Right lobe of liver (tissue), 6 donors: Measurements from ENCODE around the gene CTSZ. TPM values are rescaled to one million over a fixed set of nuclear protein-coding genes. Genes with fewer than 3 reads are reported as not detected.
A peak's percentile ranks its signal among the peaks of the same experiment; 100 is the strongest.

ENCODE experiments used
- ATAC-seq, 4 donors: fragments of 200-7000 bp; cut with Tn5 transposase; one replicate each; pipeline ENCODE4 v1.9.1; 2020; ENCODE audit warnings: mild to moderate bottlenecking in 4 of 4, moderate library complexity in 4 of 4
- DNase-seq, 3 donors: peaks; one replicate each; pipeline ENCODE4 v3.0.0-alpha.2; 2020
- H3K27ac ChIP-seq, 3 donors: fragments of 200-600 bp; one replicate each; pipeline ENCODE4 v1.8.0; 2022
- H3K27me3 ChIP-seq, 2 donors: fragments of 200-600 bp; one replicate each; pipeline ENCODE4 v1.8.0; 2022
- H3K36me3 ChIP-seq, 4 donors: fragments of 200-600 bp; sonication (generic) in 1 of 4; one replicate each; pipeline versions ENCODE4 v1.5.1 to v1.8.0; 2017 to 2022; ENCODE audit warnings: control low read depth in 1 of 4
- H3K4me1 ChIP-seq, 4 donors: fragments of 200-600 bp; sonication (generic) in 1 of 4; one replicate each; pipeline versions ENCODE4 v1.5.1 to v1.8.0; 2017 to 2022; ENCODE audit warnings: control low read depth in 1 of 4
- H3K4me3 ChIP-seq, 3 donors: fragments of 200-600 bp; one replicate each; pipeline ENCODE4 v1.8.0; 2022
- H3K9me3 ChIP-seq, 4 donors: fragments of 200-600 bp; sonication (generic) in 1 of 4; one replicate each; pipeline versions ENCODE4 v1.5.1 to v1.8.0; 2017 to 2022; ENCODE audit warnings: control low read depth in 1 of 4
- POLR2A ChIP-seq: fragments of 450-650 bp; IDR thresholded peaks from one replicate; pipeline ENCODE4 v1.6.1; 2017; ENCODE audit warnings: antibody characterized with exemption, mild to moderate bottlenecking
- WGBS: methylation state at CpG from one replicate; pipeline ENCODE4 v1.1.6; 2018; ENCODE audit warnings: low coverage, low lambda C conversion rate; ENCODE audit not compliant: insufficient coverage; ENCODE audit errors: missing lambda C conversion rate; 5-methylcytosine and 5-hydroxymethylcytosine counted together
- intact Hi-C, 2 donors: fragments of 100-400 bp; cut with DNase I; formaldehyde crosslinking; loops; one replicate each; pipeline versions ENCODE4 v1.11.2 to v1.14.1; 2022
- total RNA-seq, 6 experiments: library from RNA; depleted of rRNA in 2 of 6; stranded (reverse); fragments of >200 nt in 2 of 6; fragmentation: NEBNext Ultra II Directional in 3 of 6; extraction: Animal tissue kit (Norgen Biotek cat#: 25700) in 3 of 6; gene quantifications; one replicate each; pipeline versions ENCODE4 v1.1.0 to v1.2.4, GENCODE V29; 2016 to 2023
- TF ChIP-seq, protein P1 (sequence below), 4 donors: fragments of 200-600 bp in 3 of 4; fragments of 450-650 bp in 1 of 4; IDR thresholded peaks; one replicate each; pipeline versions ENCODE4 v1.5.1 to v1.8.0; 2016 to 2022; ENCODE audit warnings: antibody characterized with exemption in 4 of 4, mild to moderate bottlenecking in 2 of 4
- donor health status: DM: no; HTN: yes; CAD: no.
- donor health status: DM: no; HTN: no; CAD: no.
- donor health status: DM: no; HTN: no; CAD: no.
- donor health status: DM: no; HTN: yes; CAD: no.
- donor health status: DM: no; HTN: yes; CAD: no.

CTSZ gene
- total RNA-seq, 6 experiments from 2014 or later = 198 to 296 (median 222) TPM

DNA sequence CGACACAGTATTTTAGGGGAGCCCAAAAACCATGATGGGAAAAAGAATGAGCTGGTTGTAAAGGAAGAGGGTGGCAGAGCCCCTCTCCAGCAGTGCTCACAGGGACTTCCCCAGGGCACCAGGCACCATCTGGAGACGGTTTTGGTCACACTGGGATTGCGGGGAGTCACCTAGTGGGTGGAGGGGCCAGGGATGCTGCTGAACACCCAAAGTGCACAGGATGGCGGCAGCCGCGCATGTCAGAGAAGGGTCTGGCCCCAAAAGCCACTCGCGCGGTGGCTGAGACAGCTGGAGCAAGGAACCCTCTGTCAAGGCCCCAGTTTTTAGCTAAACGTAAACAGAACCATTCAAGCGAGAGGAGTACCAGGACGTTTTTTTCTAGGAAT, 10.8 kb downstream of the CTSZ start:
- no peak for DNase-seq
- intact Hi-C loops = no loop called here

DNA sequence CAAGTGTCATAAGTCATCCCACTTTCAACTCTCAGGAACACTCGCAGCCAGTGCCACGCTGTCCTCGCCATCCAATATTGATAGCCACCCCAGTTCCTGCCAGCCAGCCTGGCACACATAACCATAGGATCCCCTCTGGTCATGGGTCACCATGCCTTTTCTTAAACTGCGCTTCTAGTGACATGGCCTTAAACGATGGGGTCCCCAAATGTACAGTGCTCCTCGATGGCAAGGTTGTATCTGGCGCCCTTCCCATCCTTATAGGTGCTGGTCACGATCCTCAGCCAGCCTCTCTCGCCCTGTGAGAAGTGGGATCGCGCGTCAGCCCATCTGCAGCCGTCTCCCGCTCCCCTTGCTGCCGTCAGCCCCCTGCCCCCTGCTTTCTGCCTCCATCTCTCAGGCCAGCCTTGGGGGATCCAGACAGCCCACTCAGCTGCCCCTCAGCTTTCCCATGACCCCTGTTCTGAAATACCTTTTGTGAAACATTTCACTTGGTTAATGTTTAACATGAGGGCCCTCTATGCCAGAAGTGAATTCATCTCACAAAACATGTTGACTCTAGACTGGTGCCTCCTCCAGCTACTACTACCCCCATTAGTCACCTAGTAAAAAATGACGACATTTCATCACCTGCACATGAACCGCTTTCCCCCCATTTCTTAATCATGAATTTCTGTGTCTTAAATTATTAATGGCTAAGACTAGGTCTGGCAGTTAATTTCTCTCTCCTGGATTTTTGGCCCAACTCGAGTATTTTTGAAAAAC, 11.4 kb downstream of the CTSZ start:
- peak; percentile 69 to 80 (median 73) for ATAC-seq
- H3K9me3 ChIP-seq = no peaks in the 10 kb centered on the region
- intact Hi-C loops = no loop called here
- TF ChIP-seq, protein P1, sequence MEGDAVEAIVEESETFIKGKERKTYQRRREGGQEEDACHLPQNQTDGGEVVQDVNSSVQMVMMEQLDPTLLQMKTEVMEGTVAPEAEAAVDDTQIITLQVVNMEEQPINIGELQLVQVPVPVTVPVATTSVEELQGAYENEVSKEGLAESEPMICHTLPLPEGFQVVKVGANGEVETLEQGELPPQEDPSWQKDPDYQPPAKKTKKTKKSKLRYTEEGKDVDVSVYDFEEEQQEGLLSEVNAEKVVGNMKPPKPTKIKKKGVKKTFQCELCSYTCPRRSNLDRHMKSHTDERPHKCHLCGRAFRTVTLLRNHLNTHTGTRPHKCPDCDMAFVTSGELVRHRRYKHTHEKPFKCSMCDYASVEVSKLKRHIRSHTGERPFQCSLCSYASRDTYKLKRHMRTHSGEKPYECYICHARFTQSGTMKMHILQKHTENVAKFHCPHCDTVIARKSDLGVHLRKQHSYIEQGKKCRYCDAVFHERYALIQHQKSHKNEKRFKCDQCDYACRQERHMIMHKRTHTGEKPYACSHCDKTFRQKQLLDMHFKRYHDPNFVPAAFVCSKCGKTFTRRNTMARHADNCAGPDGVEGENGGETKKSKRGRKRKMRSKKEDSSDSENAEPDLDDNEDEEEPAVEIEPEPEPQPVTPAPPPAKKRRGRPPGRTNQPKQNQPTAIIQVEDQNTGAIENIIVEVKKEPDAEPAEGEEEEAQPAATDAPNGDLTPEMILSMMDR (IDR thresholded peaks at IDR 0.05) = no peak
- TF ChIP-seq POLR2A = no peak
- H3K36me3 ChIP-seq = peaks cover 0 to 76% (median 23%) of the 10 kb centered on the region in 4 donors
- no peak for DNase-seq
- no peaks in the 10 kb centered on the region for H3K27me3 ChIP-seq
- H3K27ac ChIP-seq = peak overlapping the region; percentile 71 to 89 (median 87)
- H3K4me3 ChIP-seq = no peak overlapping the region
- WGBS = 42% methylated on average over 15 of the region's 18 CpGs
- peaks cover 0 to 51% (median 15%) of the 10 kb centered on the region in 4 donors for H3K4me1 ChIP-seq

More for the DNA sequence above, 10.8 kb downstream of the CTSZ start:
- Histone ChIP-seq H3K27ac (peak overlapping the region; percentile 71 to 89 (median 87)), H3K4me3 (no peak overlapping the region), H3K4me1 (peaks cover 0 to 47% (median 15%) of the 10 kb centered on the region in 4 donors), H3K36me3 (peaks cover 0 to 76% (median 22%) of the 10 kb centered on the region in 4 donors), H3K9me3 (no peaks in the 10 kb centered on the region), H3K27me3 (no peaks in the 10 kb centered on the region)
- ATAC-seq = no peak
- 64% methylated on average over 2 of the region's 12 CpGs for WGBS
- TF ChIP-seq, protein P1 (IDR thresholded peaks at IDR 0.05) = no peak
- no peak for TF ChIP-seq POLR2A

DNA sequence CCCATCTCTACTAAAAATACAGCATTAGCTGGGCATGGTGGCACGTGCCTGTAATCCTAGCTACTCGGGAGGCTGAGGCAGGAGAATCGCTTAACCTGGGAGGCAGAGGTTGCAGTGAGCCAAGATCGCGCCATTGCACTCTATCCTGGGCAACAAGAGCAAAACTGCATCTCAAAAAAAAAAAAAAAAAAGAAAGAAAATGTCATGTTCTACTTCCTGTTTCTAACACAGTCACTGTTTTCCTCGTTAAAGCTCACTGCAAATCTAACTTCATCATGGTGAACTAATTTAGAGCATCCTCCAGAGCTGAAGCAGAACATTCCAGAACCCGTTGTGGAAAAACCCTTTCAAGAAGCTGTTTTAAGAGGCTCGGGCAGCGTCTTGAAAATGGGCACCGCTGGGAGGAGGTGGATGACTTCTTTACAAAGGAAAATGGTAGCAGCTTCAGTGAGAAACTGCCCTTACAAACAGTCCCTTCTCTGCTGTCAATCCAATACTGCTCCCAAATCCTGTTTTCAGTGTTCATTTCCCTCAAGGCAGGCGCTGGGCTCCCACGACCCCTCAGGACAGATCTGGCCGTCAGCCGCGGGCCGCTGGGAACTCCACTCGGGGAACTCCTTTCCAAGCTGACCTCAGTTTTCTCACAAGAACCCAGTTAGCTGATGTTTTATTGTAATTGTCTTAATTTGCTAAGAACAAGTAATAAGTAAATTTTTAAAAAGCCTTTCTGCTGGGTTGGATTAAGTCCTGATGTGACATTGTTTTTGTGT, 12.5 kb downstream of the CTSZ start:
- intact Hi-C loops = no loop called here
- Histone ChIP-seq H3K36me3 (peaks cover 0 to 81% (median 25%) of the 10 kb centered on the region in 4 donors), H3K27me3 (no peaks in the 10 kb centered on the region), H3K4me1 (peaks cover 0 to 51% (median 15%) of the 10 kb centered on the region in 4 donors), H3K27ac (peak overlapping the region; percentile 41 to 87 (median 84)), H3K4me3 (no peak overlapping the region), H3K9me3 (no peaks in the 10 kb centered on the region)
- no peak for ATAC-seq
- TF ChIP-seq, protein P1 (IDR thresholded peaks at IDR 0.05) = no peak
- no peak for TF ChIP-seq POLR2A
- 83% methylated on average over 16 of the region's 17 CpGs for WGBS
- peak in 1 of 3 donors; percentile 43 for DNase-seq

DNA sequence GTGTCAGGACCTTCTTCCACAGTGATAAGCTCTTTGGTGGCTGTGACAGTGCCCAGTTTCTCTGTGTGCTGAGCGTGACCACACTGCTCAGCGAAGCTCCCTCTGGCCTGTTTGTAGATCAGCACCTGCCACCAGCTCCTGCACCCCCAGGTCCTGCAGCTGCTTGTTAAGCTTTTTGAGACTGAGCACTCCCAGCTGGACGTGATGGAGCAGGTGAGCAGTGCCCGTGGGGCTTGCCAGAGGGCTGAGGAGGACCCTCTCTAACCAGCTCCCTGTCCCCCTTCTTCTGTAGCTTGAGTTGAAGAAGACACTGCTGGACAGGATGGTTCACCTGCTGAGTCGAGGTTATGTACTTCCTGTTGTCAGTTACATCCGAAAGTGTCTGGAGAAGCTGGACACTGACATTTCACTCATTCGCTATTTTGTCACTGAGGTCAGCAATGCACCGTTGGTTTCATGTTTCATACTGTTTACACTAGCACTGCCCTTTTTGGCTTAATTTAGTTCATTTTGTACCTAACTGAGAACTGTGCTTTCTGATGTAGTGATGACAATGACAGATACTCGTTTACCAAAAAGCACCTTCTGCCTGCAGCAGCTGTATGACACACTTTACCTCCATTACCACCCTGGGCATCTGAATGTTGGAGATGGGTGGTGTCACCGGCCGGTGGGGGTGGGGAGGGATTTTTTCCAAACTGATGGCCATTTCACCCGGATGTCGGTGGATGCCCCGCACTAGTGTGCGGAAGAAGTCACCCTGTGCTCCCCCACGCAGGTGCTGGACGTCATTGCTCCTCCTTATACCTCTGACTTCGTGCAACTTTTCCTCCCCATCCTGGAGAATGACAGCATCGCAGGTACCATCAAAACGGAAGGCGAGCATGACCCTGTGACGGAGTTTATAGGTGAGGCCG, 13.5 kb downstream of the CTSZ start:
- H3K27me3 ChIP-seq = no peaks in the 10 kb centered on the region
- DNase-seq = peak in 2 of 3 donors; percentile 49
- TF ChIP-seq, protein P1 (IDR thresholded peaks at IDR 0.05) = no peak
- no peak for TF ChIP-seq POLR2A
- 66% methylated on average over 19 of the region's 23 CpGs for WGBS
- ATAC-seq = peak; percentile 26 to 57 (median 40)
- H3K27ac ChIP-seq = peak overlapping the region; percentile 41 to 87 (median 84)
- intact Hi-C loops = no loop called here
- peaks cover 0 to 81% (median 28%) of the 10 kb centered on the region in 4 donors for H3K36me3 ChIP-seq
- H3K4me3 ChIP-seq = no peak overlapping the region
- H3K9me3 ChIP-seq = no peaks in the 10 kb centered on the region
- H3K4me1 ChIP-seq = peaks cover 0 to 51% (median 15%) of the 10 kb centered on the region in 4 donors
